GM12892 (cell line): Measurements from ENCODE around the gene LARGE1.

Experiments
- POLR2A ChIP-seq: IDR thresholded peaks from 2 replicates; pipeline ENCODE4 v1.6.1; 2011; ENCODE audit warnings: low read depth, low read length, control low read depth
- POLR2AphosphoS5 ChIP-seq: IDR thresholded peaks from 2 replicates; pipeline ENCODE4 v1.6.1; 2011; ENCODE audit warnings: low read depth, low read length, control low read depth

DNA sequence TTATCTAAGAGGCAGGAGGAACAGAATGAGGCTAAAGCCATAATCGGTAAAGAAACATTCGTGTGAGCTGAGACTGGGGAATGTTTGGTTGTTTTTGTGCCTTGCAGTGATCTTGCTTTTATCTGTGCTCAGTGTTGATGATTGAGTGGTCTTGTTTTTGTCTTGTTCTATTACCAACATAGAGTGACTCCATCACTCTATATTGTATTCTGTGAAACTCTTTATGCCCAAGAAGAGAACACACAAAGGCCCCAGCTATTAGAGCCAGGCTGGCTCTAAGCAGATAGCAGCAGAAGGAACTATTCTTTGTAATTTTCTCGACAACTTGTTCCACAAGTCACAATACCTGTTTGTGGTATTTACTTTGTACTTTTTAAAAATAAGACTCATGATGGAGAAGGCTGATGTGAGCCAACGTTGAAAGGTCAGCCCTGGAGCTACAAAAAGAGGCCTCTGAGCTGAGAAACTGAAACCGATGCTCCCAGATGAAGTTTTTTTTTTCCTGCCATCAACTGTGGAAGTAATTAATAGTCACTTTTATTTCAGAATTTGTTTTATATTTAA lies 68.4 kb downstream of the LARGE1 start:
- TF ChIP-seq POLR2A (no peak), POLR2AphosphoS5 (no peak)
